ENCODE data around the gene HTRA1.

HTRA1 gene

DNA sequence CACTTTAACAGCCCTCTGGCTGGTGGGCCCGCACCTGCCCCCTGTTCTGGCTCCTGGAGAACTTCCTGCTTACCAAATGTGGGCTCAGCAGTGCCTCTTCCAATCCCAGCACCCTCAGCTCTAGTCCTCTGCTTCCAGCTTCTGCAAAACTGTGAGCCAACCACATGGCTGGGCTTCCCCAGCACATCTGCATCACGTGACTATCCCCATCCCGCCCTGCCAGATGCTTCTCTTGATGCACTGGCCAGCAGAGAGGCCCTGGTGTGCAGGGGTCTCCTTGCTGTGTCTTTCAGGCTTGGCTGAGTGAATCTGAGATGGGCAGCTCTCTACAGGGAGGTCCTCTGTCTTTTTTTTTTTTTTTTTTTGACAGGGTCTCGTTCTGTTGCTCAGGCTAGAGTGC is 55.4 kb downstream of the HTRA1 start:
- Histone ChIP-seq H3K4me3 (ENCODE audit: insufficient read length, low read depth) (no peak overlapping the region), H3K4me1 (ENCODE audit: insufficient read depth, insufficient read length) (no peaks in the 10 kb centered on the region), H3K9me3 (ENCODE audit: insufficient read depth, low read length) (no peaks in the 10 kb centered on the region), H3K27me3 (ENCODE audit: insufficient read depth, insufficient read length) (no peaks in the 10 kb centered on the region), H3K36me3 (ENCODE audit: insufficient read depth, insufficient read length, low read length) (no peaks in the 10 kb centered on the region), H3K9ac (ENCODE audit: insufficient read length, low read depth) (no peak overlapping the region)
- DNase-seq (ENCODE audit: low read depth, low spot score): no peak
- TF ChIP-seq YY1 (IDR thresholded peaks at IDR 0.05; ENCODE audit: insufficient read depth, insufficient read length) (no peak), ZNF274 (IDR thresholded peaks at IDR 0.05; ENCODE audit: low read depth, low read length) (no peak), SUZ12 (IDR thresholded peaks at IDR 0.05; ENCODE audit: extremely low read depth, insufficient read depth, insufficient read length) (no peak)

DNA sequence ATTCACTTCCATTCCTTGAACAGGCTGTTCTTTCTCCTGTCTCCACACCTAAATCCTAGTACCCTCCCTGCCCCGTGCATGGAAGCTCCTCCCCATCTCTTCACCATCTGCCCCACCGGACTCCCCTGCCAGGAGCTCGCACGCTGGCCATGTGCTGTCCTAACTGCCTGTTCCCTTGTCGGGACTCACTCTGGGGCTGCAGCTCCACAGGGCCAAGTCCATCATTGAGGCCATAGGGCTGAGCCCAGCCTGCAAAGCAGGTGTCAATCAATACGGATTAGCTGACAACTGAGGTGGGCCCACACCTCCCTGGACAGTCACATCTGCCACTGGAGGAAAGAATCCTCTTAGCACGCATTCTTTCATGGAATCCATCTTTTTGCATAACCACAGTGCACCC is 57.8 kb downstream of the HTRA1 start:
- H3K36me3 ChIP-seq (ENCODE audit: insufficient read depth, insufficient read length, low read length): no peaks in the 10 kb centered on the region
- no peak overlapping the region for H3K9ac ChIP-seq (ENCODE audit: insufficient read length, low read depth)
- no peak for TF ChIP-seq YY1 (IDR thresholded peaks at IDR 0.05; ENCODE audit: insufficient read depth, insufficient read length)
- TF ChIP-seq SUZ12 (IDR thresholded peaks at IDR 0.05; ENCODE audit: extremely low read depth, insufficient read depth, insufficient read length): no peak
- H3K9me3 ChIP-seq (ENCODE audit: insufficient read depth, low read length): no peaks in the 10 kb centered on the region
- no peaks in the 10 kb centered on the region for H3K4me1 ChIP-seq (ENCODE audit: insufficient read depth, insufficient read length)
- no peak for DNase-seq (ENCODE audit: low read depth, low spot score)
- no peak overlapping the region for H3K4me3 ChIP-seq (ENCODE audit: insufficient read length, low read depth)
- no peaks in the 10 kb centered on the region for H3K27me3 ChIP-seq (ENCODE audit: insufficient read depth, insufficient read length)

DNA sequence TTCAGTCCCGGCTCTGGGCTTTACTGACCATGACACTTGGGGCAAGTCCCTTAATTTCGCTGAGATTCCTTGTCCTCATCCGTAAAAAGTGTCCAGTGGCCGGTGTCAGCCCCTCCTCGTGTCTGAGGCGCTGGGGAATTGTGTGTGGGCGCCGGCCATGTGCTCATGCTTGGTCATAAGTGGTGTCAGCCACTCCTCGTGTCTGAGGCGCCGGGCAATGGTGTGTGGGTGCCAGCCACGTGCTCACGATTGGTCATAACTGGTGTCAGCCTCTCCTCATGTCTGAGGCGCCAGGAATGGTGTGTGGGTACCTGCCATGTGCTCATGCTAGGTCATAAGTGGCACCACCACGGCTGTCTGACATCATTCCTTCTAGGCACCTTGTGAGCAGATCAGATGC is 58.5 kb downstream of the HTRA1 start:
- no peak overlapping the region for H3K9ac ChIP-seq (ENCODE audit: insufficient read length, low read depth)
- H3K4me1 ChIP-seq (ENCODE audit: insufficient read depth, insufficient read length): no peaks in the 10 kb centered on the region
- no peak for DNase-seq (ENCODE audit: low read depth, low spot score)
- TF ChIP-seq YY1 (IDR thresholded peaks at IDR 0.05; ENCODE audit: insufficient read depth, insufficient read length) (no peak), ZNF274 (IDR thresholded peaks at IDR 0.05; ENCODE audit: low read depth, low read length) (no peak), SUZ12 (IDR thresholded peaks at IDR 0.05; ENCODE audit: extremely low read depth, insufficient read depth, insufficient read length) (no peak)
- no peaks in the 10 kb centered on the region for H3K36me3 ChIP-seq (ENCODE audit: insufficient read depth, insufficient read length, low read length)
- no peaks in the 10 kb centered on the region for H3K9me3 ChIP-seq (ENCODE audit: insufficient read depth, low read length)
- H3K4me3 ChIP-seq (ENCODE audit: insufficient read length, low read depth): no peak overlapping the region
- no peaks in the 10 kb centered on the region for H3K27me3 ChIP-seq (ENCODE audit: insufficient read depth, insufficient read length)

DNA sequence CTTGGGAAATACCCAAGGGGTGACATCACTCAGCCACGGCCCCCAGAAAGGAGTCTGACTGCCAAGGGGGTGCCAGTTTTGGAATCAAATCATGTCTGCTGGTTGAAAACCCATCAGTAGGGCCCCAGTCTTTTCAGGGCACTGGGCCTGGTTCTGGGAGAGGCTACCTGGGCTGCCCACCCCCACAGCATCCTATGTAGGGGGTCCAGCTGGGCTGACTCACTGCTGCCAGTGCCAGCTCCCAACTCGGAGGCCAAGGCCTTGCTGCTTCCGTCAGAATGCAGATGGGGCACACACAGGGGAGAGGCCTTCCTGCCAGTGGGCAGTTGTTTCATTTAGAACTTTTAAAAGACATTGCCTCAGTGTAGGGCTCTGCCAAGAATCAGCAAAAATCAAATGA is 59.7 kb downstream of the HTRA1 start:
- TF ChIP-seq SUZ12 (IDR thresholded peaks at IDR 0.05; ENCODE audit: extremely low read depth, insufficient read depth, insufficient read length) (no peak), YY1 (IDR thresholded peaks at IDR 0.05; ENCODE audit: insufficient read depth, insufficient read length) (no peak), ZNF274 (IDR thresholded peaks at IDR 0.05; ENCODE audit: low read depth, low read length) (no peak)
- DNase-seq (ENCODE audit: low read depth, low spot score): no peak
- no peak overlapping the region for H3K4me3 ChIP-seq (ENCODE audit: insufficient read length, low read depth)

DNA sequence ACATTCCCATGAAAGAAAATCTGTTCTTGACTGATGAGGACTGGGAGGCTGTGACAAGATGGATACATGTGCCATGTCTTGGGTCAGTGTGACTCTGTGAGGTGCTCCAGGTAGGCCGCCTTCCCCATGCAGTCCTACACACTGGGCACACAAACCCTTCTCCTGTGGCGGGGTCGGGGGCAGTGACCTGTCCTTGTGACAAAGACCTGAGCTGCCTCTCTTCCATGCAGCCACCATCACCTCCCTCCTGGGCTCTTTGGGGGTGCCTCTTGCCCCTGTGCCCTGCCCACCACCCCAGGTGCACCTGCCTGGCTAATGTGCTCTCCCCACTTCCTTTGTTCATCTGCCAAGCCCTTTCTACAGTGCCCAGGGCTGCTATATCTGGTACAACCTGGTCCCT is 63.5 kb downstream of the HTRA1 start:
- H3K9me3 ChIP-seq (ENCODE audit: insufficient read depth, low read length): no peaks in the 10 kb centered on the region
- TF ChIP-seq ZNF274 (IDR thresholded peaks at IDR 0.05; ENCODE audit: low read depth, low read length) (no peak), YY1 (IDR thresholded peaks at IDR 0.05; ENCODE audit: insufficient read depth, insufficient read length) (no peak), SUZ12 (IDR thresholded peaks at IDR 0.05; ENCODE audit: extremely low read depth, insufficient read depth, insufficient read length) (no peak)
- H3K27me3 ChIP-seq (ENCODE audit: insufficient read depth, insufficient read length): no peaks in the 10 kb centered on the region
- no peaks in the 10 kb centered on the region for H3K4me1 ChIP-seq (ENCODE audit: insufficient read depth, insufficient read length)
- H3K4me3 ChIP-seq (ENCODE audit: insufficient read length, low read depth): no peak overlapping the region
- no peaks in the 10 kb centered on the region for H3K36me3 ChIP-seq (ENCODE audit: insufficient read depth, insufficient read length, low read length)
- H3K9ac ChIP-seq (ENCODE audit: insufficient read length, low read depth): no peak overlapping the region
- DNase-seq (ENCODE audit: low read depth, low spot score): no peak

More for the DNA sequence above, 59.7 kb downstream of the HTRA1 start:
- H3K9me3 ChIP-seq (ENCODE audit: insufficient read depth, low read length): no peaks in the 10 kb centered on the region
- no peaks in the 10 kb centered on the region for H3K27me3 ChIP-seq (ENCODE audit: insufficient read depth, insufficient read length)
- no peak overlapping the region for H3K9ac ChIP-seq (ENCODE audit: insufficient read length, low read depth)
- no peaks in the 10 kb centered on the region for H3K36me3 ChIP-seq (ENCODE audit: insufficient read depth, insufficient read length, low read length)
- no peaks in the 10 kb centered on the region for H3K4me1 ChIP-seq (ENCODE audit: insufficient read depth, insufficient read length)

DNA sequence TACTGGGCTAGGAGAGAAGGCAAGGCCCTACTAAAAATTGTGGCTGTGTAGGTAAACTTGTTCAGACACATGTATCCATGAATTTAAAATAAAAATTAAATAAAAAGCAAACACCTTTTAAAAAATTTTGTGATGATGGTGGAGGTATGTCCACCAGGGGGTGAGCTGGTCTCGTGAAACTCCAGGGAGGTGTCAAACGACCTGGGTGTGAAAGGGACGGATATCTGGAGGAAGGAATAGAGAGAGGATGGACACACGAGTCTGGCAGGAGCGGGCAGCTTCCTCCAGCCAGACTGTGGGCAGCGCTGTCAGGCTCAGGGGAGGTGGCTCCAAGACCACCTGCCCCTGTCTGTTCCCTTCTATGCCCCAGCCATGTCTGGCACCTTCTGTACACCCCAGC is 64.4 kb downstream of the HTRA1 start:
- peak; percentile 3 for DNase-seq (ENCODE audit: low read depth, low spot score)
- TF ChIP-seq ZNF274 (IDR thresholded peaks at IDR 0.05; ENCODE audit: low read depth, low read length): no peak
- TF ChIP-seq SUZ12 (IDR thresholded peaks at IDR 0.05; ENCODE audit: extremely low read depth, insufficient read depth, insufficient read length): no peak
- TF ChIP-seq YY1 (IDR thresholded peaks at IDR 0.05; ENCODE audit: insufficient read depth, insufficient read length): no peak

DNA sequence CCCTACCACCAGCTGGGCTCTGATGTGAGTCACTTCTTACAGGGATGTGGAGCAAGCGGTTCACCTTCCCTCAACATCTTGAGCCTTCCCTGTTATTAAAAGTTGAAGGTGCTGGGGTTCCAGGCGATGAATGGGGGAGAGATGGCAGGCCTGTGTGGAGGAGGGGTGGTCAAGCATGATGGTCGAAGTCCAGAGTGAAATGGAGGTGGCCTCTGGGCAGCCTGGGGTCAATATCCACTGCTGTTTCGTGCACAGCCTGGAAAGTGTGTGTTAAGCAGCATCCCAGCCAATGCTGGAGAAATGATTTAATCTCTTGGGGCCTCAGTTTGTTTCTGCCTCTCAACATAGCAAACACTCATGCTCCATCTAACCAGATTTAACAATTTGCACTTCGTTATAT is 65.5 kb downstream of the HTRA1 start:
- no peak for DNase-seq (ENCODE audit: low read depth, low spot score)
- TF ChIP-seq ZNF274 (IDR thresholded peaks at IDR 0.05; ENCODE audit: low read depth, low read length) (no peak), YY1 (IDR thresholded peaks at IDR 0.05; ENCODE audit: insufficient read depth, insufficient read length) (no peak), SUZ12 (IDR thresholded peaks at IDR 0.05; ENCODE audit: extremely low read depth, insufficient read depth, insufficient read length) (no peak)
- H3K4me1 ChIP-seq (ENCODE audit: insufficient read depth, insufficient read length): no peaks in the 10 kb centered on the region

More for the DNA sequence above, 64.4 kb downstream of the HTRA1 start:
- H3K9me3 ChIP-seq (ENCODE audit: insufficient read depth, low read length): no peaks in the 10 kb centered on the region
- H3K4me3 ChIP-seq (ENCODE audit: insufficient read length, low read depth): no peak overlapping the region
- no peaks in the 10 kb centered on the region for H3K27me3 ChIP-seq (ENCODE audit: insufficient read depth, insufficient read length)
- no peaks in the 10 kb centered on the region for H3K4me1 ChIP-seq (ENCODE audit: insufficient read depth, insufficient read length)
- no peak overlapping the region for H3K9ac ChIP-seq (ENCODE audit: insufficient read length, low read depth)
- no peaks in the 10 kb centered on the region for H3K36me3 ChIP-seq (ENCODE audit: insufficient read depth, insufficient read length, low read length)

DNA sequence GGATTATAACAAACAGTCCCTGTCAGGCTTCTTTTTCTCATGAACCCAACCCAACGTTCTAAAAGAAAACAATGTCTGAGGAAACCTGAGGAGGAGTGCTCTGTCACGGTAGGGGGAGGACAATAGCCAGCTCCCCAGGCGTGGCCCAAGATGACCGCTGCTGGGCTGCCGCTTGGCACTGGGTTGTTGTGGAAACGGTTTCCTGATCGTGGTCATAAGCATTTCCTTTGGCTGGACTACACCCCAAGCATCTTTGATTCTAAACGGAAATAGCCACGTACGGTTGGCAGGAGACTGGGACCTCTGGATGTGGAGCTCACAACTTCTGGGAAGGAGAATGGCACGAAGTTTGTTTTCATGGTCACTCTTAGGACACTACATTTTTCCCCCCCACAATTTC is 68.8 kb downstream of the HTRA1 start:
- no peaks in the 10 kb centered on the region for H3K27me3 ChIP-seq (ENCODE audit: insufficient read depth, insufficient read length)
- H3K4me3 ChIP-seq (ENCODE audit: insufficient read length, low read depth): no peak overlapping the region
- H3K9me3 ChIP-seq (ENCODE audit: insufficient read depth, low read length): no peaks in the 10 kb centered on the region
- H3K36me3 ChIP-seq (ENCODE audit: insufficient read depth, insufficient read length, low read length): no peaks in the 10 kb centered on the region
- no peaks in the 10 kb centered on the region for H3K4me1 ChIP-seq (ENCODE audit: insufficient read depth, insufficient read length)
- H3K9ac ChIP-seq (ENCODE audit: insufficient read length, low read depth): no peak overlapping the region
- TF ChIP-seq ZNF274 (IDR thresholded peaks at IDR 0.05; ENCODE audit: low read depth, low read length): no peak
- TF ChIP-seq SUZ12 (IDR thresholded peaks at IDR 0.05; ENCODE audit: extremely low read depth, insufficient read depth, insufficient read length): no peak
- no peak for TF ChIP-seq YY1 (IDR thresholded peaks at IDR 0.05; ENCODE audit: insufficient read depth, insufficient read length)
- no peak for DNase-seq (ENCODE audit: low read depth, low spot score)

More for the DNA sequence above, 65.5 kb downstream of the HTRA1 start:
- Histone ChIP-seq H3K36me3 (ENCODE audit: insufficient read depth, insufficient read length, low read length) (no peaks in the 10 kb centered on the region), H3K9ac (ENCODE audit: insufficient read length, low read depth) (no peak overlapping the region), H3K27me3 (ENCODE audit: insufficient read depth, insufficient read length) (no peaks in the 10 kb centered on the region), H3K9me3 (ENCODE audit: insufficient read depth, low read length) (no peaks in the 10 kb centered on the region), H3K4me3 (ENCODE audit: insufficient read length, low read depth) (no peak overlapping the region)

Data from NT2/D1 (cell line).